CD4-positive, alpha-beta T cell treated with Interleukin-17A for 1 hour (primary cell): Measurements from ENCODE around the gene PARP15.

Experiments used
- DNase-seq: peaks from one replicate; pipeline ENCODE4 v3.0.0-alpha.2; 2020

PARP15 gene

DNA sequence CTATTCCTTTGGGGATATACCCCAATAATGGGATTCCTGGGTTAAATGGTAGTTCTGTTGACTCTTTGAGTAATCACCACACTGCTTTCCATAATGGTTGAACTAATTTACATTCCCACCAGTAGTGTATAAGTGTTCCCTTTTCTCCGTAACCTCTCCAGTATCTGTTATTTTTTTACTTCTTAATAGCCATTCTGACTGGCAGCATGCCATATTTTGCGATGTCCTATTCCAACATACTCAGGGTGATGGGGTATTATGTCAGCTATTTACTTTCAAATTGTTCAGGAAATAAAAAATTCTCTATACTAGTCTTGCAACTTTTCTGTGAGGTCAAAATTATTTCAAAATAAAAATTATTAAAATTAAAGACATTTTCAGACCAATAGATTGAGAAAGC is 94.1 kb downstream of the PARP15 start:
- DNase-seq, result no peak

DNA sequence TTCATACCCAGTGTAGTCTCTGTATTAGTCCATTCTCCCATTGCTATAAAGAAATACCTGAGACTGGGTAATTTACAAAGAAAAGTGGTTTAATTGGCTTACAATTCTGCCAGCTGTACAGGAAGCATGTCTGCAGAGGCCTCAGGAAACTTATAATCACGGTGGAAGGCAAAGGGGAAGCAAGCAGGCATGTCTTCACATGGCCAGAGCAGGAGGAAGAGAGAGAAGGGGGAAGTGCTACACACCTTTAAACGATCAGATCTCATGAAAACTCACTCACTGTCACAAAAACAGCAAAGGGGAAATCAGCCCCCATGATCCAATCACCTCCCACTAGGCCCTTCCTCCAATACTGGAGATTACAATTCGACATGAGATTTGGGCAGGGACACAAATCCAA is 96.9 kb downstream of the PARP15 start:
- no peak for DNase-seq

DNA sequence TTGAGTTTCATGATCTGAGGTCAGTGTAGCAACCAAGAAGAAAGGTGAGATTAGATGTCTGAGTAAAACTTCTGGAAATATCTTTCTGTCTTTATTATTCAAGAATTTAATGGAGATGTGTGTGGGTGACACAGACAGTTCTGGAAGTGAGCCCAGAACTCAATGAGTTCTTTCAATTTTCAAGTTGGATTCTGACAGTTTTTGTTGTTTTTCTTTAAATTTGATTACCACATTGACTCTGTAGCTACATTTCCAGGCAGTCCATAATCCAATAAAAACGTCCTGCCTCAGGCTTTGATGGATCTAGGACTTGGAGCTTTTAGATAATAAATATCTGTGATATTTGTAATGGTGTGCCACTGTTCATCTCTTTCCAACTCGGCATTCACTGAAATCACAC is 99.3 kb downstream of the PARP15 start:
- no peak for DNase-seq

DNA sequence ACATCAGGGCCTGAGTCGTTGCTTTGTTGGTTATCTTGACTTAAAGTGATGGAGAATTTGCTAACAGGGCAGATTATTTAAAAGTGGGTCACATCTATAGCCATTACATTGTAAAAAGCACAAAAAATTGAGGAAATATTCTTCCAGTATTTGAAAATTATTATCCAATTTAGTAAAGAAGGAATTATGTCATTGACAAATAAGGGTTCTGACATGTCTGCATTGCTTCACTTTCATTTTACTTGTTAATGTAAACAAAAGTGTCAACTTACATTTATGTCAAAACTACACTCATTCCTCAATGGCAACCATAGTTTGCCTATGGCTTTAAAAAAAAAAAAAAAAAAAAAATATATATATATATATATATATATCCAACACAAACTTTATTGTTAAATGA is 99.8 kb downstream of the PARP15 start:
- no peak for DNase-seq

DNA sequence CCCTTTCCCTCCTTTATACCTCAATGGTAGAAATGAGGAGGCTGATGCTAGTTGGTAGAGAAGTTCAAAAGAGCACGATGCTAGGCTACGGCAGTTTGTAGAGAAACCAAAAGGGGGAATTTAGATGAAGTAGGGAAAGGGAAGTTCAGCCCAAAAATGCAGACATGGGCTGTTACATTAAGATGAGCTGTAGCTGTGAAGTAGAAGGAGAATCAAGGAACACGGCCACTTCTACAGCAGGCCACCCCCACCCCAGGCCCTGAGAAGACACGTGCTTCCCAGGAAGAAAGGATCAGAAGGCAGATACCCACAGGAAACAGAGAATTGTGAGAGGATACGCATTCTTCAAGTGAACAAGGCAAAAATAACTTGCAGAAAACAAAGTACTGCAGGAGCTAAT is 101.1 kb downstream of the PARP15 start:
- no peak for DNase-seq

DNA sequence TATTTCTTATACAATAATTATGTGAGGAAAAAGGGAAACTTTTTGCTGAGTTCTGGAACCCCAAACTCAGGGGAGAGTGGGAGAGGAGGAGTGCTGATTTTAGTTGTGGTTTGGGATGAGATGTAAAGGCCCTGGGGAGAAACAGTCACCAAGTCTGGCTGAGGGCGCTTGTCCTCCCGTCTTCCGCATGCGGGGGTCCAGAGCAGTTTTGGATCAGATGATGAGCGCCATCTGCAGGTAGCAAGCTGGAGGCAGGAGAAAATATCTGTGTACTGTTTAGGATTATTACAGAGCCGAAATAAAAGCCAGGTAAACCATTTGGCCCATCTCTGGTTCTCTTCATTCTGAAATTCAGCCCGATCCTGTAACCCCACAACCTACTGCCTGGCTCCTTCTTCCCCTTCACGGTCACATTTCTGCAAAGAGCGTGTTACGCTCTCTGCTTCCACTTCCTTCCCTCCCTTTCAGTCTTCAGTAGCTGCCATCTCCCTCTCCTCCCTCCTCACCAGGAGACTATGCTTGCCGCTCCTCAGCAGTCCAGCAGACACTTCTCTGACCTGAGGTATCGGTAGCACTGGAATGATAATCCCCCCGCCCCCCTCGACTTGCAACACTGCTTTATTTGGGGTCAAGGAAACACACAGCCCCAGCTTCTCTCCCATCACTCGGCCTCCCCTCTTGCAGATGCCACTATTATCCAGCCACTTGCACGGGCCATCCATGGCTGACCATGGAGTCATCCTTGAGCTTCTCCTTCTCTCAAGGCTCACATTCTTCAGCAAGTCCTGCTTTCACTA is 101.8 kb downstream of the PARP15 start:
- peak; percentile 88 for DNase-seq

DNA sequence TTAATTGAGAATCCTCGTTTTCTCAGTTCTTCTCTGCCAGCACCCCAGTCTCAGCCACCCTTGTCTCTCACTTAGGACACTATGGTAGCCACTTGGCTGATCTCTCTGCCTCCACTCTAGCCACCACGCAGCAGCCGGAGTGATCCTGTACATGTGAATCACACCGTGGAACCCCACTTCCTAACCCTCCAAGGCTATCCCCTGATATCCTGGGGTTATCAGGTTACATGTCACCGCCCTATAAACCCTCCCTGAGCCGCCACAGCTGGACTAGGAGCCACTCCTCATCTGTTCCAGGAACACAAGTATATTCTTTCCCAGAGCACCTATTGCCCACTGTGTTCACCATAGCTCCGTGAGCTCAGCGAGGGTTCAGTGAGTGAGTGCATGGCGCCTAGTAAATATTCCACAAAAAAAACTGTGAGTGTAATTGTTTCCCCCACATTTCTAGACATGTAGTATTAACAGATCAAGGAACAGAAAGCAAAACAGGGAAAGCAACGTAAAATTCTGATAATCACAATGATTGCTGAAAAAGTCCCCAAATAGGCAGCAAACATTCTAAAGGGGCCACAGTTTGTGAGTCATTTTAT is 102.5 kb downstream of the PARP15 start:
- DNase-seq, result no peak

DNA sequence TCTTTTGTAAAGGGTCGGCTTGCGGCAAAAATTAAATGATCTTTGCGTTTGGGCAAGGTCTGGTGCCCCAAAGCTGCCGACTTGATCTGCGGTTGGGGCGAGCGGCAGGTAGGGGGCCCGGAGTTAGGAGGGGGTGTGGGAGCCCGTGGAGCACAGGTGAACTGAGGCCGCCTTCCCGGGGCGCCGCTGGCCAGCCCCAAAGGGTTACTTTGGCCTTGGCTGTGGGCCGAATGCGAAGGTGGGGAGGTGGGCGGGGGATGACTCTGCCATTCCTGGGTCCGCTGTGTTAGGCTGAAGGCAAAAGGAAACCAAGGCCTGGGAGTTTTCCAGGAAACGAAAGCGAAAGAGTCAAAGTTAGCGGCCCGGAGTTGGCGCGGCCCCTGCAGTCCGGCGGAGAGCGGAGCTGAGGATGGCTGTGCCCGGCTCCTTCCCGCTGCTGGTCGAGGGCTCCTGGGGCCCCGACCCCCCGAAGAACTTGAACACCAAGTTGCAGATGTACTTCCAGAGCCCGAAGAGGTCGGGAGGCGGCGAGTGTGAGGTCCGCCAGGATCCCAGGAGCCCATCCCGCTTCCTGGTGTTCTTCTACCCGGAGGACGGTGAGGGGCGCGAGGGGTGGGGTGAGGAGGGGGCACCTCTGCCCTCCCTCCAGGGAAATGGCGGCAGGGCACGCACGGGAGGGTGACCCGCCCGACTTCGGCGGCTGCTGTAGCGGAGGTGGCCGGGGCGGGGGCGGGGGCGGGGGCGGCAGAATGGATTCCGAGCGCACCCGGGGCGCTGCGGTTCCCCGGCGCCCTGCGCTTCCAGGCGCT is 103.2 kb downstream of the PARP15 start, which contains the start of gene PARP14:
Gene PARP14 (plus strand): TSS at position 365 of the 809 bp plus-strand sequence. CDS start 45 bp downstream, at position 410.
- DNase-seq, result peak; percentile 80

DNA sequence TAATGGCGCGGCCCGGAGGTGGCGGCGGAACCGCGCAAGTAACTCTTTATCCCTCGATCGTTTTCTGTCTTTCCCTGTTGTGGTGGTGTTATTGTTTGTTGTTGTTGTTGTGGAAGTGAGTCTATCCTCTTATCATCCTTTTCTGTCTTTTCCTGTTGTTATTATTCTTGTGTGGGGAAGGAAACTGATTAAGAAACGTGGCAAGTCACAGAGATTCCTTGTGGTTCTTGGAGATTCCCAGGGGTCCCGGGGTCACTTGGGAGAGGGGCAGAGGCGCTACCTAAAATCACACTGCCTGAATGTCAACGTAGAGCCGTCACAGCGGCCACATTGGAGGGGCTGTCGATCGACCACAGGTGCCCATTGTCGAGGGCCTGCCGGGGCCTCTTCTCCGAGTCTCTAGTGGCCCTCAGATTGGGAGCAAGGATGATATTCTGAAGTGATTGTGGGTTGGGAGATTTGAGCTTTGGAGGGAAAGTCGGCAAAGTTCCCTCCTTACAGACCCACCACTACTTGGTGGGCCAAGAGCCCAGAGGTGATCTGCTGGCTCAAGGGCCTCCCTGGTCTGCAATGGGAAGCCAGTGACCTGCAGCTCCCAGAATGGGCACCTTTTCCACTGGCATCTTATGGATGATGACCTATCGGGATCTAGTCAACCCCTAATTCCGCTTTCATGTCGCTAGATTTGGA is 104.0 kb downstream of the PARP15 start:
- no peak for DNase-seq

DNA sequence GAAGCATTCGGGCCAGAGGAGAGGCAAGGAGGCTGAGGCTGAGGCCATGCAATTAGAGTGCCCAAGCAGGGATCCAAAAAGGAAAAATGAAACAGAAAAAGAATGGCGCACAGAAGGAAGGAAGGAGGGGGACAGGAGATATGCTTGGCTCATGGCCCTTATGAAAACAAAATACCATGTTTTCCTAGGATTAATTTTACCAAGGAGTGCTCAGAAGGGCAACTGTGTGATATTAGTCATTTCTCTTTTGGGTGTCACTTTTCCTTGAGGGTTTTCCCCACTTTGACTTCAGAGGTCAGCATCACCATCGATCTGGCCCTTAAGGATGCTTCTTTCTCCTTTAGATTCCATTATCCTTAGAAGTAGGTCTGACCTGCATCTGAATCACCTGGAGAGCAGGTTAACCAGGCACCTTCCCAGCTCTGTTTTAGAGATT is 104.5 kb downstream of the PARP15 start:
- no peak for DNase-seq

DNA sequence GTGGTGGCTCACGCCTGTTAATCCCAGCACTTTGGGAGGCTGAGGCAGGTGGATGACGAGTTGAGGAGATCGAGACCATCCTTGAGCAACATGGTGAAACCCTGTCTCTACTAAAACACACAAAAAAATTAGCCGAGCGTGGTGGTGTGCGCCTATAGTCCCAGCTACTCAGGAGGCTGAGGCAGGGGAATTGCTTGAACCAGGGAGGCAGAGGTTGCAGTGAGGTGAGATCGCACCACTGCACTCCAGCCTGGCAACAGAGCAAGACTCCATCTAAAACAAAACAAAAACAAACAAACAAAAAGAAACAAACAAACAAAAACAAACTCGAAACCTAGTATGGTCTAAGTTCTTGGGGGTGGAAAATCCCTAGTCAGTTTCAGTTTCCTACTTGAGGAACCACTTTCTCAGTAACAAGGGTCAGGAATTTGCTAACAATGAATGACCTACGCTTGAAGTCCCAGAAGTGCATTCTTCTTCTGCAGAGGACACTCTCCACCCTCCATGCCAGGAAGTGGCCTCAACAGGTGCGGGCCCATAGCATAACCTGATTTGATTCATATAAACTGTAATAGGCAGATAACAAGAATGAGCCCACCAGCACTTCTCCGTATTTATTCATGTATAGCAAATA is 105.4 kb downstream of the PARP15 start:
- DNase-seq, result peak; percentile 38

DNA sequence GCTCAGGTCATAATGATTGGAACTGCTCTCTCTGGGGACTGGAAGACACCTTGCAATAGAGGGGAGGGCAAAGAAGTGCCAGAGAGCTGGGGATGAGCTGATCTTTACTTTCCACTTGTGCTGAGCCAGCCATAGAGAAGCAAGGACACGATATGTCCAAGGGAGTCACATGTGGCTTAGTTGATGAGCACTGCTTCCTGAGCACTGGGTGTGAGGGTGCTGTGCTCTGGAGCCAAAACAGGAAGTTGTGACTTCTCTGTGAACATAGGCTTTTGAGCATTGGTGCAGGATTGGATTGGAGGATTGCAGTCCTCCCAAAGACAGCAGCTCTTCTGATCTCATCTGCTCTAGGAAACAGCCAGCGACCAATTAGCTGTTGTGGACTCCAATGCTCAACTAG is 109.8 kb downstream of the PARP15 start:
- DNase-seq, result no peak
